ENCODE measurements around the gene CACNA1E.

CACNA1E gene

GRCh38 chr1:181479137-181479745, 4.1 kb upstream of the CACNA1E start:
- H3K79me2 ChIP-seq (ENCODE audit: insufficient read depth, low read length) = no peaks in the 10 kb centered on the region
- TF ChIP-seq, protein P1, sequence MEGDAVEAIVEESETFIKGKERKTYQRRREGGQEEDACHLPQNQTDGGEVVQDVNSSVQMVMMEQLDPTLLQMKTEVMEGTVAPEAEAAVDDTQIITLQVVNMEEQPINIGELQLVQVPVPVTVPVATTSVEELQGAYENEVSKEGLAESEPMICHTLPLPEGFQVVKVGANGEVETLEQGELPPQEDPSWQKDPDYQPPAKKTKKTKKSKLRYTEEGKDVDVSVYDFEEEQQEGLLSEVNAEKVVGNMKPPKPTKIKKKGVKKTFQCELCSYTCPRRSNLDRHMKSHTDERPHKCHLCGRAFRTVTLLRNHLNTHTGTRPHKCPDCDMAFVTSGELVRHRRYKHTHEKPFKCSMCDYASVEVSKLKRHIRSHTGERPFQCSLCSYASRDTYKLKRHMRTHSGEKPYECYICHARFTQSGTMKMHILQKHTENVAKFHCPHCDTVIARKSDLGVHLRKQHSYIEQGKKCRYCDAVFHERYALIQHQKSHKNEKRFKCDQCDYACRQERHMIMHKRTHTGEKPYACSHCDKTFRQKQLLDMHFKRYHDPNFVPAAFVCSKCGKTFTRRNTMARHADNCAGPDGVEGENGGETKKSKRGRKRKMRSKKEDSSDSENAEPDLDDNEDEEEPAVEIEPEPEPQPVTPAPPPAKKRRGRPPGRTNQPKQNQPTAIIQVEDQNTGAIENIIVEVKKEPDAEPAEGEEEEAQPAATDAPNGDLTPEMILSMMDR (conservative IDR thresholded peaks at IDR 0.05; ENCODE audit: low read length) = peak; percentile 91
- no peak for TF ChIP-seq EZH2phosphoT487 (IDR thresholded peaks at IDR 0.05; ENCODE audit: borderline replicate concordance)
- H3K4me3 ChIP-seq (ENCODE audit: low read length, poor library complexity, severe bottlenecking) = no peak overlapping the region
- H3F3A ChIP-seq (ENCODE audit: low read depth) = no peaks in the 10 kb centered on the region
- H3K4me1 ChIP-seq (ENCODE audit: insufficient read depth, low read length, poor library complexity, severe bottlenecking) = no peaks in the 10 kb centered on the region
- no peaks in the 10 kb centered on the region for H3K9me3 ChIP-seq (ENCODE audit: insufficient read depth, low read depth, low read length)
- no peak overlapping the region for H3K9ac ChIP-seq (ENCODE audit: low read depth, low read length, poor library complexity, severe bottlenecking)
- no peaks in the 10 kb centered on the region for H3K27me3 ChIP-seq (ENCODE audit: insufficient read depth, low read length, poor library complexity, severe bottlenecking)
- H4K20me1 ChIP-seq (ENCODE audit: insufficient read depth, low read length, poor library complexity, severe bottlenecking) = no peaks in the 10 kb centered on the region
- H2AFZ ChIP-seq (ENCODE audit: low read length) = no peak overlapping the region
- no peaks in the 10 kb centered on the region for H3K9me2 ChIP-seq (replicated peaks; ENCODE audit: low read depth, low read length)
- no peaks in the 10 kb centered on the region for H3K36me3 ChIP-seq (ENCODE audit: insufficient read depth, low read length)
- no peak overlapping the region for H3K4me2 ChIP-seq (ENCODE audit: low read depth, low read length, poor library complexity, severe bottlenecking)

GRCh38 chr1:181482001-181482430, 1.3 kb upstream of the CACNA1E start:
- no peak overlapping the region for H3K9ac ChIP-seq (ENCODE audit: low read depth, low read length, poor library complexity, severe bottlenecking)
- H3K9me3 ChIP-seq (ENCODE audit: insufficient read depth, low read depth, low read length) = no peaks in the 10 kb centered on the region
- TF ChIP-seq EZH2phosphoT487 (IDR thresholded peaks at IDR 0.05; ENCODE audit: borderline replicate concordance) = no peak
- TF ChIP-seq, protein P1 (conservative IDR thresholded peaks at IDR 0.05; ENCODE audit: low read length) = no peak
- H4K20me1 ChIP-seq (ENCODE audit: insufficient read depth, low read length, poor library complexity, severe bottlenecking) = no peaks in the 10 kb centered on the region
- no peaks in the 10 kb centered on the region for H3K36me3 ChIP-seq (ENCODE audit: insufficient read depth, low read length)
- no peaks in the 10 kb centered on the region for H3K4me1 ChIP-seq (ENCODE audit: insufficient read depth, low read length, poor library complexity, severe bottlenecking)
- H3F3A ChIP-seq (ENCODE audit: low read depth) = no peaks in the 10 kb centered on the region
- no peaks in the 10 kb centered on the region for H3K27me3 ChIP-seq (ENCODE audit: insufficient read depth, low read length, poor library complexity, severe bottlenecking)
- H3K79me2 ChIP-seq (ENCODE audit: insufficient read depth, low read length) = no peaks in the 10 kb centered on the region
- no peaks in the 10 kb centered on the region for H3K9me2 ChIP-seq (replicated peaks; ENCODE audit: low read depth, low read length)
- no peak overlapping the region for H3K4me2 ChIP-seq (ENCODE audit: low read depth, low read length, poor library complexity, severe bottlenecking)
- H3K4me3 ChIP-seq (ENCODE audit: low read length, poor library complexity, severe bottlenecking) = no peak overlapping the region
- H2AFZ ChIP-seq (ENCODE audit: low read length) = no peak overlapping the region

GRCh38 chr1:181482521-181483284, 614 bp upstream of the CACNA1E start:
- Histone ChIP-seq H3K79me2 (ENCODE audit: insufficient read depth, low read length) (no peaks in the 10 kb centered on the region), H3K9ac (ENCODE audit: low read depth, low read length, poor library complexity, severe bottlenecking) (no peak overlapping the region), H3K36me3 (ENCODE audit: insufficient read depth, low read length) (no peaks in the 10 kb centered on the region), H3K4me3 (ENCODE audit: low read length, poor library complexity, severe bottlenecking) (no peak overlapping the region), H3K27me3 (ENCODE audit: insufficient read depth, low read length, poor library complexity, severe bottlenecking) (no peaks in the 10 kb centered on the region), H3K4me1 (ENCODE audit: insufficient read depth, low read length, poor library complexity, severe bottlenecking) (no peaks in the 10 kb centered on the region), H3F3A (ENCODE audit: low read depth) (no peaks in the 10 kb centered on the region), H3K9me3 (ENCODE audit: insufficient read depth, low read depth, low read length) (no peaks in the 10 kb centered on the region), H3K9me2 (replicated peaks; ENCODE audit: low read depth, low read length) (no peaks in the 10 kb centered on the region), H4K20me1 (ENCODE audit: insufficient read depth, low read length, poor library complexity, severe bottlenecking) (no peaks in the 10 kb centered on the region), H2AFZ (ENCODE audit: low read length) (no peak overlapping the region), H3K4me2 (ENCODE audit: low read depth, low read length, poor library complexity, severe bottlenecking) (no peak overlapping the region)
- TF ChIP-seq EZH2phosphoT487 (IDR thresholded peaks at IDR 0.05; ENCODE audit: borderline replicate concordance) = no peak
- TF ChIP-seq, protein P1 (conservative IDR thresholded peaks at IDR 0.05; ENCODE audit: low read length) = no peak

All from Loucy (cell line).